Measurements from ENCODE around the gene ALPL.
"Not testable (repeated sequence)": the region's sequence is repeated elsewhere in the genome, so short reads cannot be mapped to it uniquely, and the experiment has no call there.

Gene ALPL

DNA sequence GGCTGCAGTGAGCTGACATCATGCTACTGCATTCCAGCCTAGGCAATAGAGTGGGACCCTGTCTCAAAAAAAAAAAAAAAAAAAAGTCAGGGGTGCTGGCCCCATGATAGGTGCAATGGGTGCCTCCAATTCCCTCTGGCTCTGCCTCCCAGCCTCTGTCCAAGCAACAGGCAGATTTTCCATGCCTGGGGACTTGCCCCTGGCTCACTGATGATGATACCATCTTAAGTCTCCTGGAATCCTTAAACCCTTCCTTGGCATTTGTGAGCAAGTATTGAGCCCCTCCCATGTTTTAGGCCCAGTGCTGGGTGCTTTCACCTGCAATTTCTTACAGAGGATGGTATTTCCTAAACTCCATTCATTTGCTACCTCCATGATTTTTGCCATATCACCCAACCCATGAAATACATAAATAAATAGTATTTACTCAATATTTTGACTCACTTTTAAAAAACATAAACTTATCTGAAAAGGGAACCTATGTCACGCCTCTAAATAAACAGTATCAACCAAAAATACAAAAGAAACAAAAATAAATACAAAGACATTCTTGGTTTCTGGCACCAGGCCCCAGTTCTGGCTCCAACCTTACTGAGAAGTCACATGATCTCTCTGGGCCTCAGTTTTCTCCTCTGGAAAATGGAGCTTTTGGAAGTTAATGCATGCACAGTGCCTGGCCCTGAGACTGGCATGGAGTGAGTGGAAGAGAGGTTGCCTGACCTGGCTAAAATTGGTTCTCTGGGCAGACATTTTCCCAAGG is 1.5 kb upstream of the ALPL start:
- no peak for DNase-seq (ENCODE audit: low read depth in 3 of 3, low spot score in 1 of 3)

DNA sequence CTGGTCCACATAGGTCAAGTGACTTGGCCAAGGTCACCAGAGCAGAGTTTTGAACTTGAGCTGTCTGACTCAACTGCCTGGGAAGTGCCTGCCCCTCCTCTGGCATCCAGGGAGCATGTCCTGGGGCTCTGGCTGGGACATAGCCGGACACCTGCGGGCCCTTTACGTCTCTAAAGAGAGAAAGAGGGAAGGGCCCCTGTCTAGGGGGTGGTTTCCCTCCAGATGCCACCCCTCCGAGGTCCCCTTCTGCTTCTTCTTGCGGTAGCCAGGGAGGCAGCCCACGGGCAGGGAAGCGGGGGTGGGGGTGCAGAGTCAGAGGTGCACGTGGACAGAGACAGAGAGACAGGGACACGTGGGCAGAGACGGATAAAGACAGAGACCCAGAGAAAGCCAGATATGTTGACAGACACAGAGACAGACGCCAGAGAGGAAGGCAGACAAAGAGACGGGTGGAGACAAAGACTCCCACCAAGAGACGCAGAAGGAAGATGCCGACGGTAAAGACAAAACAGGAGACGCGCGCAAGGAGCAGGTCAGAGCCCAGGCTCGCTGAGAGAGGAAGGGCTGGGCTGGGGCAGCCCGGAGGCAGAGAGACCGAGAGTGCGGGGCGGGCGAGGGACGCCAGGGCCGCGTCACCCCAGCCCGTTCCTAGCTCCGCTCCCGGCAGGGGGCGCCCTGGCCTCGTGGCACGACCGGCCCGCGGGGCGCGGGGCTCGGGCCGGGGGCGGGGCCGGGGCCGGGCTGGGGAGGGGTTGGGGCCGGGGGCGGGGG is 458 bp upstream of the ALPL start:
- DNase-seq (ENCODE audit: low read depth in 3 of 3, low spot score in 1 of 3) = peak; percentile 3 to 67 (median 7)

DNA sequence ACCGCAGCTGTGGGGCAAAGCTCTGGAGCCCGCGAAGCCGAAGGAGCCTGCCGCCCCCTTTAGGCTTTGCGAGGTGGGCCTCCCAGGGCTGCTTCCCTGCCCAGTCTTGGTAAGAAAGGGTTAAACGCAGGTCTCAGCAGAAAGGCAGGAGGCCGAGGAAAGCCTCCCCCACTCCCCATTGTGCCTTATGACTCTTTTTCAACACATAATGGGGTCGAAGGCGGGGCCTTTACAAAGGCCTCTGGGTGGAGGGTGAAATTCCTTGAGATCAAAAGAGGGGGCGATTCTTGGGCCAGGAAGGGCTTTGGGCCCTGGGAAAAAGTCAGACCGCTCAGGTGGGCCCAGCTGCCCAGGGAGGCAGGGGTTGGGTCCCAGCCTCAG is 880 bp downstream of the ALPL start:
- DNase-seq (ENCODE audit: low read depth in 3 of 3, low spot score in 1 of 3) = no peak

DNA sequence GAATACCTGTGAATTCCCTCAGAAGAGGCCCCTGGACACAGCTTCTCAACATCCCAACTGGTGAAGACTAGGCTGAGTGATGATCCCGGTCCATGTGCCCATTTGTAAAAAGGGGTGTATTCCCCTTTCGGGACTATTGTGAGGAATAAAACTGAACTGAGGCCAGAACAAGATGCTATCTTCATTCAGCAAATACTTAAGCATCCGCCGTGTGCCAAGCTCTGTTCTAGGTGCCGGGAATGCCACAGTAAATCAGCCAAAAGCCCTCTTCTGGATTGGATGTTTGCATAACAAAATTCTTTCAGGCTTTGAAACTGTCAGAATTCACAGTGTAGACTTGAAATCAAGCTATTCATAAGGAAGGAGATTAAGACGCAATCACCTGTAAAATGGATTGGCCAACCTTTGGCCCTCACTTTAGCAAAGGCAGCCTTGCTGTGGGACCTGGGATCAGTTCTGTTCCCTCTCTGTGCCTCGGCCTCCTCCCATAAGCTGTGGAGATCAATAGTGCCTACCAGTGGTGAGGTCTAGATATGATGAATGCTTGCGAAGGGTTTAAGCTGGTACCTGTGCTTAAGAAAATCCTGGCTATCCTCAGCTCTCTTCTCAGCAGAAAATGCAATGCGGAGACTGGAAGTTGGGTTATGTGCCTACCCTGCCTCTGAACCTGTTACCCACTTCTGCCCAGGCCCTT is 1.8 kb downstream of the ALPL start:
- no peak for DNase-seq (ENCODE audit: low read depth in 3 of 3, low spot score in 1 of 3)

DNA sequence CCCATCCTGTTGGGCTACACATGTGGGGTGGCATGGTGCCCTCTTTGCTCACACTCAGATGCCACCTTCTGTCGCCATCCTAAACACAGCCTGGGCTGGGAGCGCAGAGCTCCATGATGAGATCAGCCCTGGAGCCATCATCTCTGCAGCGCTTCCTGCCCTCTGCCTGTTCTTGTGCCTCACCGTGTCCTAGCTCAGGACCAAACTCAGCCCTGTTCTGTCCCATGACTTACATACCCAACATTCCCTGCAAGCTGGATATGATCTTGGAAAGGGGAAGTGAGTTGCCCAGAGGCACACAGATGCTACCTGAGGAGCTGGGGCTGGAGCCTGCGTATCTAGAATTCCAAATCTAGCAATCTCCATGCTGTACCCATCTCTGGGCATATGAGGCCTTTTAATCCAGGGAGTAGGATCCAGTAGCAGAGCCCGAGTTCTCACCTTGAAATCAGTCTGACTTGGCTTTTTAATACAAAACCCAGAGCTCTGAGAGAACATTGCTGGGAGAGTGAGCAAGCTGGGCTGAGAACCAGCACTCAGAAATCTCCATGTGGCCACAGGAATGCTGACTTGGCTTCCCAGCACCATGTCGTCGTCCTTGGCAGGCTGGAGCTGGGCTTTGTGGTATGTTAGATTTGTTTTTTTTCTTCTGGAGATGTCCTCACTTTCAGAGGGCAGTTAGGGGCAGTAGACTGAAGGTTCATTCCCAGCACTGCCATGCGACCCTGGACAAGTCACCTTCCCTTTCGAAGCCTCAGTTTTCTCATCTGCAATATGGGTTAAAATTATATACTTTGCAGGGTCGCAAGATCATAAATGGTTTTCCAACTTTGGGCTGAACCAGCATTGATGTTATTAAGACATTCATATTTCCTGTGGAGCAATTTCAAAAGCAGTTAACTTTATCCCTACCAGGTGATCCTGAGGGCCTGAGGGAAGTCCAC is 2.6 kb downstream of the ALPL start:
- DNase-seq (ENCODE audit: low read depth in 3 of 3, low spot score in 1 of 3) = no peak

DNA sequence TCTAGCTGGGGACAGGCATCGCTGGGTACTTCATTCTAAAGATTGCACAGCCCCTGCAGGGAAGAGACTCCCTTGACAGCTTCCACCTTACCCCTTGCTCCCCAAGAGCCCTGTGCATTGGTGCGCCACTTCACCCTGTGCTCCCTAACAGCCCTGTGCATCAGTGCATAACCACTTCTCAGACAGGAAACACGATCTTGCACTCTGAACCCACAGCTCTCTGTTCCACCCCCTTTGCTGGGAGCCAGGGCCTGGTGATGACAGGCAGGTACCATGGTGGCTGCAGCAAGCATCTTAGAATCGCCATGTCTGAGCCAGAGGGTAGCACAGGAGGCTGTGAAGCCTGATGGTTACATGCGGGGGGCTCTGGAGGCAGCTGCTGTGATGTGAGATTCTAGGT is 5.0 kb downstream of the ALPL start:
- DNase-seq (ENCODE audit: low read depth in 3 of 3, low spot score in 1 of 3) = no peak

DNA sequence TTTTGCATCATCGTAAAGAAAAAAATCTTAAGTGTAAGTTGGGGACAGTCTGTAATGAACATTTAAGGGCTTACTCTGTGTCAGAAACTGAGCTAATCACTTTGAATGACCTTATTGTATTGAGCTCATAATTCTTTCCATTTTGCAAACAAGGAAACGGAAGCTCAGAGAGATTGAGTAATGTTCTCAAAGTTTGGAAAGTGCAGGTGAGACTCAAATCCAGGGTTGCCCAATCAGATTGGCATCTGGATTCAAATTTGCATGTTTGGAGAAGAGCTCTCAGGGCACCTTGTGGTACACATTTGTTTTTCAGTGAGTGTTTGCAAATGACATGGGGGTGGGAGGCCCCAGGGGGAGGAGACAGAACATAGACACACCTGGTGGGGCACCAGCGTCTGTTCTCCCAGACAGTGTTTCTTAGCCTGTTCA is 8.0 kb downstream of the ALPL start:
- no peak for DNase-seq (ENCODE audit: low read depth in 3 of 3, low spot score in 1 of 3)

DNA sequence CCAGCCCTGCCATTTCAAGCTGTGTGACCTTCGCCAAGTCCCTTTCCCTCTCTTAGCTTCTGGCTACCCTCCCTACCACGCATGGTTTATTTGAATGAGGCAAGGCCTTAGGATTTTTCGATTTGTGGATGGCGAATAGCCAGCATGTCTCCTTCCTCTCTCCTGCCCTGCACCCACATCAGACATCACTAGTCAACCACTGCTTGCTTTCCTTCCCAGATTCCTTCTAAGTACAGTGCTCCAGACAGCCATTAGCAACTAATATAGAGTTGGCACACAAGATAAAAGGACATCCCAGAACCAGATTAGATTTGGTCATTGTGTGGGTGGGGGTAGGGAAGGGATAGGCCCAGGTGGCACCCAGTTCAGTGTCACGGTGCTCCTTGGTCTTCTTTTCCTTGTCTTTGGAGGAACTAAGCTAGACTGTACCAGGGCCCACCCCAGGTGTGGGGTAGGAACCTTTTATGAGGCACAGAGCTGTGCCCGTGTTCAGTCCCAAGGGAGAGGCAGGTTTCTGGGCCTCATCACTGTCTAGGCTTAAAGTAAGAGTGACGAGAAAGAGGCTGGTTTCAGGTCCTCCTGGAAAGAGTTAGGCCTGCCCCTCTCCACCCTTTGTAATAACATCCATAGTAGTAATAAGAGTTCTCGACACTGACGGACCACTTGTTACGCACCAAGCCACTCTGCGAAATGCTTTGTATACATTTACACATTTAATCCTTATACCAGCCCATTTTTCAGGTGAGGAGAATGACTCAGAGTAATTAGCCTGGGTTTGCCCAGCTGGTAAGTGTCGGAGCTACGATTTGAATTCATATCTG is 8.6 kb downstream of the ALPL start:
- DNase-seq (ENCODE audit: low read depth in 3 of 3, low spot score in 1 of 3) = no peak

DNA sequence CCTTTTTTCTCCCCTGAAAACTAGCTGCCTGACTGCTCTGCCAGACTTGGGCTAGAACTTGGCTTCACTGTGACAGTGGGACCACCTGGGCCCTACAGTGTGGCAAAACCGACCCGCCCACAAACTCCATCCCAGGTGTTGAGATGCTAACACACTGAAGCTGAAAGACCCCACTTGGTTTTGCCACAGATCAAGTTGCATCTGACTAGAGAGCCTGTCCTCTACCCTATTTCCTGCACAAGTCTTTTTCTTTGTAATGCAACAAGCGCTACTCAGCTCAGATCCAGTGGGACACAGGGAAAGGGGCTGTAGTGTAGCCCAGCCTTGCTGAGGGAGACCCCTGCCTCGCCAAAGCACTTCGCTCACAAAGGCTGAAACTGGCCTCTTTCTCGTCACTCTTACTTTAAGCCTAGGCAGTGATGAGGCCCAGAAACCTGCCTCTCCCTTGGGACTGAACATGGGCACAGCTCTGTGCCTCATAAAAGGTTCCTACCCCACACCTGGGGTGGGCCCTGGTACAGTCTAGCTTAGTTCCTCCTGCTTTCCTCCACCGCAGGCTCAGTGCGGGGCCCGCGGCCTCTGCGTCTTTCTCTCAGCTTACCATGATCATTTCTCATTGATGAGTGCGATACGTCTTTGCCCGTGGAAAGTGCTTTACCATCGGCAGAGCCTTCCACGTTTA is 9.7 kb downstream of the ALPL start:
- no peak for DNase-seq (ENCODE audit: low read depth in 3 of 3, low spot score in 1 of 3)

DNA sequence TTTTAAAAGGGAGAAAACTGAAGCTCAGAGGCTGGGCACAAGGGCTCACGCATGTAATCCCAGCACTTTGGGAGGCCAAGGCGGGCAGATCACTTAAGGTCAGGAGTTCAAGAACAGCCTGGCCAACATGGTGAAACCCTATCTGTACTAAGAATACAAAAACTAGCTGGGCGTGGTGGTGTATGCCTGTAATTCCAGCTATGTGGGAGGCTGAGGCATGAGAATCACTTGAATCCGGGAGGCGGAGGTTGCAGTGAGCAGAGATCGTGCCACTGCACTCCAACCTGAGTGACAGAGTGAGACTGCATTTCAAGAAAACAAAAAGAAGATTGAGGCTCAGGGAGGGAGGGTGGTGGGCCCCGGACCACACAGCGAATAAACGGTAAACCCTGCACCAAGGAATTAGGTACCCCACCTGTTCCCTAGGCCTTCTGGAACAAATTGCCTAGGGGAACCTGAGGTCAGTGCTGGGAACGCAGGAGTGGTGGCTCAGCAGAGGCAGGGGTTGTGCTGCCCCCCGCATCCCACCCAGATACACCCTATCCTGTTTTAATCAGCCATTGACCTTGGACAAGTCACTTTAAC is 10.4 kb downstream of the ALPL start:
- not testable (repeated sequence) for DNase-seq (ENCODE audit: low read depth in 3 of 3, low spot score in 1 of 3)

DNA sequence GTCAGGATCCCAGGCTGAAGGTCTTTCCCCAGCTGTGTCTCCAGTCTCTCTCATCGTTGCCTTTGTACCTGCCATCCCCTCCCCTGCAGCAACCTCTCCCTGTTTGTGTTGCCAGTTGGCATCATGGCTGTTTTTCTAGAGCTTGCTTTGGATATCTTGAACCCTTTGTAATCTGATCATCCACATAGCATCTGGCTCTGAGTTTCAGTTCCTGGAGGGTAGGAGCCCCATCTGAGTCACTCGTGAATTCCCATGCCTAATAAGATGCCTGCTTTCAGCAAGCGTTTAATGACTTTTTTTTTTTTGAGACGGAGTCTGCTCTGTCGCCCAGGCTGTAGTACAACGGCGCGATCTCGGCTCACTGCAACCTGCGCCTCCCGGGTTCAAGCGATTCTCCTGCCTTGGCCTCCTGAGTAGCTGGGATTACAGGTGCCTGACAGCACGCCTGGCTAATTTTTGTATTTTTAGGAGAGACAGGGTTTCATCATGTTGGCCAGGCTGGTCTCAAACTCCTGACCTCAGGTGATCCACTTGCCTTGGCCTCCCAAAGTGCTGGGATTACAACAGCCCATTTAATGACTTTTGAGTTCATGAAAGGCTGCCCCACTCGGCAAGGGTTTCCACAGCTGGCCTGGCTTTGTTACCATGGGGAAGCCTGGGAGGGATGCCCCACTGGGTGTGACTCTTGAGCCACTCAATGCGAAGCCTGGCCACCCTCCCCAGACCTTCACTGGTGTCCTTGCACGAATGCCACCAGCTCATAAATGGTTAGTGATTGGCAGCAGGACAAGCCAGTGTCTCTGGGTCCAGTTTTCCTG is 11.9 kb downstream of the ALPL start:
- no peak for DNase-seq (ENCODE audit: low read depth in 3 of 3, low spot score in 1 of 3)

DNA sequence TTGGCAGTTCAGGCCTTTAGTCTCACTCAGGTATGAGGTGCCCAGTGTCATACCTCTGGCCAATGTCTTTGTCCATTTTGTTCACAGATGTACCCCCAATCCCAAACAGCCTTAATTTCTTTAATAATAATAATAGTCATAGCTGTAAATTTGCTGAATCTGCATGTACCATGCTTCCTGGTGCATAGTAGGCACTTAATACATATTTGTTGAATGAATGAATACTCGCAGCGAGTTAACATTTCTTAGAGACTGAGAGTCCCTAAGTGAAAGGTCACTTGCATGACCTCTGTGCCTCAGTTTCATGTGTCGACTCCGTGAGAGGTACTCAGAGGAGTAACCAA is 12.5 kb downstream of the ALPL start:
- no peak for DNase-seq (ENCODE audit: low read depth in 3 of 3, low spot score in 1 of 3)

DNA sequence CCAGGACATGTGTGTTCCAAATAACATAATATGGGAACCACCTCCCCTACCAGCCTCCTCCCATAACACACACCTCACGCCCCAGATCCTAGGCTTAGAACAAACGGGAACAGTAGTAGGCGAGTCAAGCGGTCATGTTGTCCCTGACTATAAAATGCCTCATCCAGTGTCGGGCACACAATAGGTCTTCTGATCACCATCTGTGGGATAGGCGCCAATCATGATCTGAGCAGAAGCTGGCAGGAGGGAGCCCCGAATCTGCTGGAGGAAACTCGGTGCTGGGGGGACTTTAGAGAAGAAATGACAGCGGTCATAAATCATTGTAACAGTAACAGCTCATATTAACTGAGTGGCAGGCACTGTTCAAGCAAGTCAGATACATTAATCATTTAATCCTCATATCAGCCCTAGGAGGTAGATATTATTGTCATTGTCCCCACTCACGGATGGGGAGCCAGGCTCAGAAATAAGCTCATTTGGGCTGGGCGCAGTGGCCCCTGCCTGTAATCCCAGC is 13.4 kb downstream of the ALPL start:
- no peak for DNase-seq (ENCODE audit: low read depth in 3 of 3, low spot score in 1 of 3)

DNA sequence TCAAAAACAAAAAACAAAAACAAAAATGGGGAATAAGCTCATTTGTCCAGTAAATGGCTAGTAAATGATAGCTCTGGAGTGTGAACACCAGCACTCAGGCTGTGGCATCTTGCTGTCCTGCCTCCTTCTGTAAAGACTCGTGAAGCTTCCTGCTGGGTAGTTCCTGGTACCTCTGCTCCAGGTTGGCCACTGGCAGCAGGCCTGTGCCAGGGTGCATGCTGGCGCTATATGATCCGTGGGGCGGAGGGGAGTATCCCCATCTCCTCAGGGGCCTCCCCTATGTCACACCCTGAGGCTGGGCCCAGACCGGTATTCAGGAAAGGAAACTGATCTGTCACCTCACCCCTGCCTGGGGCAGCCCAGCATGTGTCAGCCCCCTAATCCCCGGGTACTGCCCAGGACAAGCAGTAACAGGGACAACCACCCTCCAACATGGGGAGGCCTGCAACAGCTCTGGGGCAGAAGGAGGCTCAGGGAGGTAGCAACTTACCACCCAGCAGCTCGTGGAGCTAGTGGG is 14.1 kb downstream of the ALPL start:
- DNase-seq (ENCODE audit: low read depth in 3 of 3, low spot score in 1 of 3) = no peak

DNA sequence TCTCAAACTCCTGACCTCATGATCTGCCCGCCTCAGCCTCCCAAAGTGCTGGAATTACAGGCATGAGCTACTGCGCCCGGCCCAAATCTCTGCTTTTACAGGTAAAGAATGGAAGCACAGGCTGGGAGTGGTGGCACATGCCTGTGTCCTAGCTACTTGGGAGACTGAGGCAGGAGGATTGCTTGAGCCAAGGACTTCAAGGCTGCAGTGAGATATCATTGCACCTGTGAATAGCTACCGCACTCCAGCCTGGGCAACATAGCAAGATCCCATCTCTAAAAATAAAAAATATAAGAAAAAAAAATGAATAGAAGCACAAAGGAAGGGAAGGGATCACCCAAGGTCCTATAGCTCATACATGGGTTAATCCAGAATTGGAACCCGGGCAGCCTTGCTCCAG is 15.0 kb downstream of the ALPL start:
- DNase-seq (ENCODE audit: low read depth in 3 of 3, low spot score in 1 of 3) = no peak

DNA sequence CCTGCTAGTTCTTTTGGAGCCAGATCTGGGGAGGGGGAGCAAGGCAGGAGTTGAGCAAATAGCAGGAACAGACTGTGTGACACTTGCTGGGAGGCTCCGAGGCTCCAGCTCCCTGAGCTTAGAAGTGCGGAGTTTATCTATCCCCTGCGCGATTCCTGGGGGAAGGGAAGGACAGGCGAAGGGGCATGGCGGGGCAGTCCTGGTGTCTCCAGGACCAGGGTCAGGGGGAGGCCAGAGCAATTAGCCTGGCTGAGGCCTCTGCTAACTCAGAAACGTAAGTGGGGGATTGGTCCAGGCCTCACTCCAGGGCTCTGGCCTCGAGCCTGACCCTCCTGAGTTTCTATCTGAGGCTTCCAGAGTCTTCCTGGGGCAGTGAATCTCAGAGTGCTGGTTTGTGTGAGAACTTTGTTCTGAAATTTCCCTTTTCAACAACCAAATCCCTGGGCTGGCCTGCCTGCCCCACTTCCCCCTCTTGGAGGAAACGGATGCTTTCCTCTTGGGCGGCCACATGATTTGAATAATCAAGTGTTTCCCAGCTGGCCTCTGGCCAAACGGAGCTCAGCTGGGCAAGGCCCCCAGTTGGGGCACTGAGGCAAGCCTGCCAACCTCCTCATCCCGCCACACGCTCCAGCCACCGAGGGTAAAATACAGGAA is 15.6 kb downstream of the ALPL start:
- DNase-seq (ENCODE audit: low read depth in 3 of 3, low spot score in 1 of 3) = no peak

DNA sequence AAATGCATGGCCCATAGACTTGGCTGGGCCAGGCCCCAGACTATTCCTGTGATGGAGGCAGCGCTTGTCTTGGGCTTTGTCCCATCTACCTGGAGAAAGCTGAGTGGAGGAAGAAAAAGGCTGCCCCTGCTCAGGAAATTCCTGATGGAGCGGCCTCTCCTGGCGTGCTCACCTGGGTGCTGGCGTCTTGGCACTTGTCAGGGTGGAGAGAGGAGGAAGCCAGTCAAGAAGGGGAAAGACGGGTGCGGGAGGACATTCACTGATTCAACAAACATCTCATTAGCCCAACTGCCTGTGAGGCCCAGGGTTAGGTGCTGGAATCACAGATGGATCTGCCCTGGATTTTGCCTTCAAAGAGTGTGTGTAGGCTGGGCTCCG is 16.1 kb downstream of the ALPL start:
- DNase-seq (ENCODE audit: low read depth in 3 of 3, low spot score in 1 of 3) = no peak

DNA sequence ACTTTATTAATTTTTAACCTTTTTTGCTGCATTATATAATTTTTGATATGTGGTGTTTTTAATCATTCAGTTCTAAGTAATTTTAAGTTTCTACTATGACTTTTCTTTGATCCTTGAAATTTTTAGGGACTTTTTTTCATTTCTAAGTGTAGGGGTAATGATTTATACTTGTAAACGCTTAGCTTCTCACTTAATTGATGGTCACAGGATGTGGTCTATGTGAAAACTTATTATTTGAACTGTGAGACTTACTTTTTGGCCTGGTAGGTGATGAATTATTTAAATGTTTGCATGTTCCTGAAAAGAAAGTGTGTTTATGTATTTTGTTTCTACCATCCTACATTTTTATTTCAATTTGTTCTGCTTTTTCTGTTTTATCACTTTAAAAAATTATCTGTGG is 17.2 kb downstream of the ALPL start:
- DNase-seq (ENCODE audit: low read depth in 3 of 3, low spot score in 1 of 3) = no peak
